Esophagus squamous epithelium (tissue), 5 donors: ENCODE measurements around the gene TOM1. TPM values are rescaled to one million over a fixed set of nuclear protein-coding genes. Genes with fewer than 3 reads are reported as not detected.
A peak's percentile ranks its signal among the peaks of the same experiment; 100 is the strongest.

Experiments
- DNase-seq: peaks from one replicate; lab custom pipeline; 2025; lab: John Stamatoyannopoulos, UW
- H3K27ac ChIP-seq, 4 donors: fragments of 200-600 bp; sonication (generic); one replicate each; pipeline ENCODE4 v1.5.1; 2016 to 2019; ENCODE audit warnings: mild to moderate bottlenecking in 1 of 4
- H3K27me3 ChIP-seq, 4 donors: fragments of 200-600 bp; sonication (generic); 1 replicate in 3 of 4; 2 replicates in 1 of 4; pipeline versions ENCODE4 v1.5.1 to v1.6.0; 2017 to 2021; ENCODE audit warnings: antibody characterized with exemption in 1 of 4
- H3K36me3 ChIP-seq, 3 donors: fragments of 200-600 bp; sonication (generic); one replicate each; pipeline ENCODE4 v1.5.1; 2016 to 2019
- H3K4me1 ChIP-seq, 3 donors: fragments of 200-600 bp; sonication (generic); one replicate each; pipeline ENCODE4 v1.5.1; 2017 to 2019
- H3K4me3 ChIP-seq, 4 donors: fragments of 200-600 bp; sonication (generic); 1 replicate in 3 of 4; 2 replicates in 1 of 4; pipeline ENCODE4 v1.5.1; 2016 to 2019; ENCODE audit warnings: mild to moderate bottlenecking in 2 of 4, moderate library complexity in 1 of 4
- H3K9me3 ChIP-seq, 3 donors: fragments of 200-600 bp; sonication (generic); one replicate each; pipeline ENCODE4 v1.5.1; 2016 to 2019
- POLR2A ChIP-seq, 4 donors: fragments of 450-650 bp; IDR thresholded peaks; one replicate each; pipeline ENCODE4 v1.6.1; 2017; ENCODE audit warnings: antibody characterized with exemption in 4 of 4, mild to moderate bottlenecking in 4 of 4, moderate library complexity in 3 of 4
- WGBS, 2 donors: methylation state at CpG; one replicate each; pipeline ENCODE4 v1.1.5; 2018; 5-methylcytosine and 5-hydroxymethylcytosine counted together
- intact Hi-C: fragments of 100-400 bp; cut with DNase I; formaldehyde crosslinking; loops from one replicate; pipeline ENCODE4 v1.15.0; 2022
- total RNA-seq, 4 donors: library from RNA; depleted of rRNA; stranded (reverse); fragments of >200 nt; gene quantifications; one replicate each; pipeline ENCODE4 v1.1.0, GENCODE V29; 2016
- TF ChIP-seq, protein P1 (sequence below), 6 experiments: fragments of 450-650 bp in 4 of 6; fragments of 200-600 bp in 2 of 6; sonication (generic) in 2 of 6; IDR thresholded peaks; one replicate each; pipeline ENCODE4 v1.5.1; 2016 to 2019; ENCODE audit warnings: antibody characterized with exemption in 6 of 6, mild to moderate bottlenecking in 4 of 6, moderate library complexity in 4 of 6
- donor health status: DM: yes; HTN: yes; CAD: no.

The TOM1 gene
- total RNA-seq, 4 donors from 2014 or later: 72.1 to 145 (median 106) TPM

DNA sequence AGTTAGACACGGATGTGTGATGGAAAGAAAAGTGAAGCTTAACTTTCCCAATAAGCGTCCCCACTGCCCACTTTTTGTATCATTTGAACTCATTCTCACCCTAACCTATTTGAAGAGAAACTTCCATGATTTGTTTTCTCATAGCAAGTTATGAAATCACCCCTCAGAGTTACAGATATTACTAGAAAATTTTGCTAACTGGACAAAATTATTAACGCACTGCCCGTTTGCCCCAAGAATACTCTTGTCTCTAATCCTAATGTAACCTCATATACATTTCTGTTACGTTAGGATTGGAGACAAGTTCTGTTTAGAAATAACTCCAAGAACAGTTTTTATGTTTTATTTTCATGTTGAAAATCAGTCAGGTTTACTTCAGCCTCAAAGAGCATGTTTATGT lies 25.5 kb downstream of the TOM1 start:
- Histone ChIP-seq H3K36me3 (peaks cover 31 to 100% (median 55%) of the 10 kb centered on the region in 3 donors), H3K4me3 (no peak overlapping the region), H3K27ac (no peak overlapping the region), H3K9me3 (no peaks in the 10 kb centered on the region), H3K4me1 (peaks cover 3 to 11% (median 7%) of the 10 kb centered on the region in 3 donors), H3K27me3 (no peaks in the 10 kb centered on the region)
- intact Hi-C loops: no loop called here
- no peak for DNase-seq
- TF ChIP-seq, protein P1, sequence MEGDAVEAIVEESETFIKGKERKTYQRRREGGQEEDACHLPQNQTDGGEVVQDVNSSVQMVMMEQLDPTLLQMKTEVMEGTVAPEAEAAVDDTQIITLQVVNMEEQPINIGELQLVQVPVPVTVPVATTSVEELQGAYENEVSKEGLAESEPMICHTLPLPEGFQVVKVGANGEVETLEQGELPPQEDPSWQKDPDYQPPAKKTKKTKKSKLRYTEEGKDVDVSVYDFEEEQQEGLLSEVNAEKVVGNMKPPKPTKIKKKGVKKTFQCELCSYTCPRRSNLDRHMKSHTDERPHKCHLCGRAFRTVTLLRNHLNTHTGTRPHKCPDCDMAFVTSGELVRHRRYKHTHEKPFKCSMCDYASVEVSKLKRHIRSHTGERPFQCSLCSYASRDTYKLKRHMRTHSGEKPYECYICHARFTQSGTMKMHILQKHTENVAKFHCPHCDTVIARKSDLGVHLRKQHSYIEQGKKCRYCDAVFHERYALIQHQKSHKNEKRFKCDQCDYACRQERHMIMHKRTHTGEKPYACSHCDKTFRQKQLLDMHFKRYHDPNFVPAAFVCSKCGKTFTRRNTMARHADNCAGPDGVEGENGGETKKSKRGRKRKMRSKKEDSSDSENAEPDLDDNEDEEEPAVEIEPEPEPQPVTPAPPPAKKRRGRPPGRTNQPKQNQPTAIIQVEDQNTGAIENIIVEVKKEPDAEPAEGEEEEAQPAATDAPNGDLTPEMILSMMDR (IDR thresholded peaks at IDR 0.05): no peak
- no peak for TF ChIP-seq POLR2A (IDR thresholded peaks at IDR 0.05)
- 88 to 95% methylated on average over 5 of the region's 5 CpGs for WGBS, 2 donors

DNA sequence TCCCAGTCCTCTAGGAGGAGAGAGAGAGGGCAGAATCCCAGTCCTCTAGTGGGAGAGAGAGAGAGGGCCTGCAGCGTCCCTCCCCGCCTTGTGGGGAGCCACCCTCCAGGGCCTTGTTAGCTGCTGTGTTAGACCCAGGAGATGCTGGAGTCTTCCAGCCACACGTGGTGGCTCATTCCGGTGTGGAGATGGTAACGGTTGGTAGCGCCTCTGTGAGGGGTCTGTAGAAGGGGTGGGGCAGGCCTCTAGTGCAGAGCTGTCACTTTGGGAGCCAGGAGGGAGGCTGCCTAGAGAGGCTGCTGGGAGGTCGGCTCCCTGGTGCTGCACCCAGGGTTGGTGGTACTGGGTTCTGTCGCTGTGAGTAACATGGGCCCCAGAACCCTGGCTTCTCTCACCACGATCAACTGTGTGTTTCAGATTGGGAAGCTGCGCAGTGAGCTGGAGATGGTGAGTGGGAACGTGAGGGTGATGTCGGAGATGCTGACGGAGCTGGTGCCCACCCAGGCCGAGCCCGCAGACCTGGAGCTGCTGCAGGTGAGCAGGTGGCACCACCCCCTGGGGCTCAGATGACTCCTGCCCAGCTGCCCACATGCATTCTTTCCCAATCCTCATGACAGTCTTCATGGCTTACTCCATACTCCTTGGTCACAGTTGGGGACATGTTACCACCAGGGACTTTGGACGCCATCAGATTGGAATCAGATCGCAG lies 27.3 kb downstream of the TOM1 start:
- intact Hi-C loops: no loop called here
- H3K4me3 ChIP-seq: no peak overlapping the region
- H3K36me3 ChIP-seq: peaks cover 25 to 100% (median 49%) of the 10 kb centered on the region in 3 donors
- WGBS, 2 donors: 94 to 95% methylated on average over 11 to 15 of the region's 17 CpGs
- H3K27ac ChIP-seq: no peak overlapping the region
- TF ChIP-seq, protein P1 (IDR thresholded peaks at IDR 0.05): no peak
- TF ChIP-seq POLR2A (IDR thresholded peaks at IDR 0.05): no peak
- no peaks in the 10 kb centered on the region for H3K9me3 ChIP-seq
- H3K27me3 ChIP-seq: no peaks in the 10 kb centered on the region
- no peak for DNase-seq
- peaks cover 8 to 18% (median 14%) of the 10 kb centered on the region in 3 donors for H3K4me1 ChIP-seq

DNA sequence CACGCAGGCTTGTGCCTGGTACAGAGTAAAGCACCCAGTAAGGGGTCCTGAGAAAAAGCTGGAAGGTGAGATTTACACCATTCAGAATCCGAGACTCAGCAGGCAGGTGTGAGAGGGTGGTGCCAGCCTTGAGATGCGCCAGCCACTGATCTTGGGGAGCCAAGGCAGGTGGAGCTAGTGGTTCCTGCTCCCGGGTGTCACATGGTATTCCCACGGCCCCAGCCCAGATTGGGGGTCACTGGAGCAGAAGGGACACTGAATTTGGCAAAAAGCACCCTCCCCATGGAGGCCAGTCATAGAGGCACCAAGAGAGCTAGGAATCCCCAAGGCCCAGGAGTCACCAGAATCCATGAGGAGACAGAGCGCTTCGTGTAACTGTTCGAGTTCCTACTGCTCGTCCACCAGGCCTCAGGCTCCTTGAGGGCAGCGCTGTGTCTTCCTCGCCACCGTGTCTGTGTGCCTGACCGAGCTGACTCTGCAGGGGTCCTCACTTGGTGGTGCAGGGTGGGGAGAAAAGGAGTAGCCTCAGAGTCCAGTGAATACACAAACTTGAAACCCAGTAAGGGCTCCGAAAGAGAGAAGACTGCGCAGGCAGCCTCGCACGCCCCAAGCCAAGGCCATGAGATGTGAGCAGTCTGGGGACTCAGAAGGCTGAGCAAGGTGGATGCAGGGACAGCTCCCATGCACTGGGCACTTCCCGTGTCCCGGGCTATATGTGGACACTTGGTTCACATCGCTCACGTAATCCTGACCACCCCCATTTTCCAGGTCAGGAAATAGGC lies 28.2 kb downstream of the TOM1 start:
- TF ChIP-seq, protein P1 (IDR thresholded peaks at IDR 0.05): no peak
- TF ChIP-seq POLR2A (IDR thresholded peaks at IDR 0.05): no peak
- Histone ChIP-seq H3K27ac (no peak overlapping the region), H3K36me3 (peaks cover 17 to 100% (median 50%) of the 10 kb centered on the region in 3 donors)

DNA sequence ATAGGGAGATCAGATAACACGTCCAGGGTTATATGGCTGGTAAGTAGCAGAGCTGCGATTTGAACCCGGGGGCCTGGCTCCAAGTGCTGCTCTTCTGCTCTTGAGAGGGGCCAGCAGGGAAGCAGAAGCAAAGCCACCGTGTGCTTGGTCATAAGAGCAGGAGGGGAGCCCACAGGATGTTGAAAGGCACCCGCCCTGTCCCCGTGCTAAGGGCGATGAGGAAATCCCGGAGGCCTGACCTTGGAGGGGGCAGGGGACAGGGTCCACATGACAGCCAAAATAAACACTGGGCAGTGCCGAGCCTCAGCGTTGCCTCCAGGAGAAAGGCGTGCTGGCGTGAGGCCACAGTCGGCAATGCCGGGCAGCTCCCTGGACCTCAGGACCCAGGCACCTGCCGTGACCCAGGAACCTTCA lies 28.8 kb downstream of the TOM1 start:
- H3K9me3 ChIP-seq: no peaks in the 10 kb centered on the region
- H3K27ac ChIP-seq: peak overlapping the region in 1 of 4 donors; percentile 25
- DNase-seq: no peak

More for the DNA sequence above, 28.2 kb downstream of the TOM1 start:
- intact Hi-C loops: no loop called here
- Histone ChIP-seq H3K4me1 (peaks cover 8 to 18% (median 14%) of the 10 kb centered on the region in 3 donors), H3K4me3 (no peak overlapping the region), H3K9me3 (no peaks in the 10 kb centered on the region), H3K27me3 (no peaks in the 10 kb centered on the region)
- no peak for DNase-seq
- WGBS, 2 donors: 88 to 91% methylated on average over 14 to 15 of the region's 21 CpGs

More for the DNA sequence above, 28.8 kb downstream of the TOM1 start:
- TF ChIP-seq, protein P1 (IDR thresholded peaks at IDR 0.05): no peak
- TF ChIP-seq POLR2A (IDR thresholded peaks at IDR 0.05): no peak
- peaks cover 8 to 18% (median 14%) of the 10 kb centered on the region in 3 donors for H3K4me1 ChIP-seq
- peaks cover 18 to 100% (median 50%) of the 10 kb centered on the region in 3 donors for H3K36me3 ChIP-seq
- H3K4me3 ChIP-seq: no peak overlapping the region
- no peaks in the 10 kb centered on the region for H3K27me3 ChIP-seq
- WGBS, 2 donors: 81 to 87% methylated on average over 15 of the region's 15 CpGs
- intact Hi-C loops: no loop called here
